Gastrocnemius medialis (tissue), 4 donors: ENCODE data around the gene ENAH.

Experiments
- CTCF ChIP-seq, 5 experiments: fragments of 450-650 bp in 3 of 5; fragments of 200-600 bp in 2 of 5; sonication (generic) in 2 of 5; IDR thresholded peaks in 4 of 5; conservative IDR thresholded peaks in 1 of 5; 1 replicate in 4 of 5; 2 replicates in 1 of 5; pipeline ENCODE4 v1.5.1; 2016 to 2019; ENCODE audit warnings: antibody characterized with exemption in 5 of 5, mild to moderate bottlenecking in 3 of 5, moderate library complexity in 3 of 5
- POLR2A ChIP-seq, 2 donors: fragments of 450-650 bp; IDR thresholded peaks; one replicate each; pipeline ENCODE4 v1.6.1; 2017; ENCODE audit warnings: antibody characterized with exemption in 2 of 2, mild to moderate bottlenecking in 2 of 2, moderate library complexity in 2 of 2

DNA sequence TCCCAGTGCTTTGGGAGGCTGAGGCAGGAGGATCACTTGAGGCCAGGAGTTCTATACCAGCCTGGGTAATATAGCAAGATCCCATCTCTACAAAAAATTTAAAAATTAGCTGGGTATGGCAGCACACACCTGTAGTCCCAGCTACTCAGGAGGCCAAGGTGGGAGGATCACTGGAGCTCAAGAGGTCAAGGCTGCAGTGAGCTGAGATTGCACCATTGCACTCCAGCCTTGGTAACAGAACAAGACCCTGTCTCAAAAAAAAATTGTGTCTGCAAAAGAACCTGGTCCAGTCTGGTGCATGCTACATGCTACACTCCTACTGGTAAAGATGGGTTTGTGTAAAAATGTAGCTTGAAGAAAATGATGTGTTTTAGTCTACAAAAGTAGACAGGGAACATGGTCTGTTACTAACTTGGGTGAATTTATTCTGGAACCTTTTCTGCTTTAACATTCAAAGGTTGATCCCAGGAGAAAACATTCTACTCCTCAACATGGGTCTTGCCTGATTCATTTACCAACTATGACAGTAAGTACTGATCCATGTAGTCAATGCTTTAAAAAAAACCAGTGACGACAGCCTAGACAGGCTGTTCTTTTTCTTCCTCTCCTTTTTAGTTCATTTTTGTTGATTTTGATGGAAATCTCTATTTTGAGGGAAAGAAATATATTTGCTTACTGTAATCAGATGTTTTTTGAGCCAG, 32.7 kb upstream of the ENAH start:
- TF ChIP-seq CTCF (IDR thresholded peaks at IDR 0.05 in 4 of 5, conservative IDR thresholded peaks at IDR 0.05 in 1 of 5) (no peak), POLR2A (IDR thresholded peaks at IDR 0.05) (no peak)
